HepG2 (cell line): ENCODE results near the gene LRRC15. TPM values are rescaled to one million over a fixed set of nuclear protein-coding genes. Genes with fewer than 3 reads are reported as not detected.

Experiments
- ATAC-seq: fragments of 200-7000 bp; cut with Tn5 transposase; 3 replicates; pipeline ENCODE4 v1.9.1; 2020; ENCODE audit warnings: mild to moderate bottlenecking, moderate library complexity
- BruUV-seq: library from RNA; stranded (reverse); fragments of 400-500 nt; replicated peaks from 2 replicates; lab custom pipeline; 2021; lab: Mats Ljungman, UMichigan
- CTCF ChIA-PET: fragments of 300-600 bp; formaldehyde crosslinking; extraction: SDS; loops from one replicate; lab custom pipeline; 2021; ENCODE audit warnings: low total read pairs, inconsistent platforms, low intra/inter-chr PET ratio; lab: Yijun Ruan, JAX
- POLR2A ChIA-PET: fragments of 350-600 bp; sonication (Branson Sonifier 250); formaldehyde crosslinking; loops from one replicate; lab custom pipeline; 2020; ENCODE audit warnings: antibody characterized with exemption, inconsistent platforms; lab: Yijun Ruan, JAX
- DNase-seq: peaks from one replicate; pipeline ENCODE4 v3.0.0-alpha.2; 2015; ENCODE audit warnings: low spot score
- FAIRE-seq: peaks from 3 replicates; lab custom pipeline; 2011; peaks lifted over from hg19 to GRCh38; lab: Jason Lieb, UNC
- H2AFZ ChIP-seq: one replicate; pipeline ENCODE4 v1.6.1; 2011; ENCODE audit warnings: low read length, inconsistent platforms
- H3K27ac ChIP-seq: fragments of 300-600 bp; 3 replicates; pipeline ENCODE4 v1.8.0; 2011; ENCODE audit warnings: mixed run types, mild to moderate bottlenecking, mixed read lengths, low read length, inconsistent platforms; ENCODE audit not compliant: insufficient read depth; ENCODE audit errors: extremely low read length
- H3K27me3 ChIP-seq, 2 experiments: fragments of 200-600 bp in 1 of 2; 2 replicates in 1 of 2; 3 replicates in 1 of 2; pipeline versions ENCODE4 v1.6.0 to v1.8.0; 2011; ENCODE audit warnings: low read length in 2 of 2, mild to moderate bottlenecking in 2 of 2, moderate library complexity in 2 of 2, inconsistent platforms in 1 of 2; ENCODE audit not compliant: insufficient read depth in 2 of 2, control insufficient read depth in 1 of 2
- H3K36me3 ChIP-seq, 2 experiments: fragments of 200-600 bp in 1 of 2; replicated peaks in 1 of 2; 2 replicates in 1 of 2; 3 replicates in 1 of 2; pipeline versions ENCODE4 v1.5.1 to v1.8.0; 2011; ENCODE audit warnings: low read length in 2 of 2, inconsistent platforms in 1 of 2; ENCODE audit not compliant: insufficient read depth in 2 of 2, control insufficient read depth in 1 of 2
- H3K4me1 ChIP-seq: 2 replicates; pipeline ENCODE4 v1.5.1; 2012; ENCODE audit warnings: low read length, inconsistent platforms; ENCODE audit not compliant: insufficient read depth
- H3K4me2 ChIP-seq: 2 replicates; pipeline ENCODE4 v1.6.0; 2011; ENCODE audit warnings: low read depth, low read length, inconsistent platforms
- H3K4me3 ChIP-seq, 3 experiments: fragments of 200-600 bp in 1 of 3; sonication (generic), shearing (Covaris generic) in 1 of 3; replicated peaks in 1 of 3; 2 replicates each; pipeline ENCODE4 v1.5.1; 2011 to 2016; ENCODE audit warnings: low read length in 3 of 3, inconsistent platforms in 2 of 3, low read depth in 2 of 3, mild to moderate bottlenecking in 2 of 3, control low read depth in 1 of 3, mixed read lengths in 1 of 3; ENCODE audit not compliant: insufficient read depth in 1 of 3
- H3K79me2 ChIP-seq: one replicate; pipeline ENCODE4 v1.6.1; 2011; ENCODE audit warnings: low read length, inconsistent platforms; ENCODE audit not compliant: insufficient read depth
- H3K9ac ChIP-seq: 2 replicates; pipeline ENCODE4 v1.6.0; 2011; ENCODE audit warnings: mild to moderate bottlenecking, low read depth, low read length, inconsistent platforms; ENCODE audit not compliant: insufficient read depth
- H3K9me3 ChIP-seq: 2 replicates; pipeline ENCODE4 v1.5.1; 2012; ENCODE audit warnings: mild to moderate bottlenecking, low read length
- H4K20me1 ChIP-seq: 2 replicates; pipeline ENCODE4 v1.6.0; 2011; ENCODE audit warnings: inconsistent platforms, mild to moderate bottlenecking, low read length, moderate library complexity; ENCODE audit not compliant: insufficient read depth
- AKAP8 ChIP-seq: sonication (generic); formaldehyde crosslinking; IDR thresholded peaks from 2 replicates; pipeline ENCODE4 v1.5.1; 2020; ENCODE audit warnings: mild to moderate bottlenecking, missing genetic modification reagents
- ARNTL ChIP-seq: sonication (generic); formaldehyde crosslinking; IDR thresholded peaks from 2 replicates; pipeline ENCODE4 v1.4.0; 2020; ENCODE audit warnings: mild to moderate bottlenecking, missing genetic modification reagents
- ATRX ChIP-seq: sonication (generic); formaldehyde crosslinking; IDR thresholded peaks from 2 replicates; pipeline ENCODE4 v1.4.0; 2020; ENCODE audit warnings: missing genetic modification reagents, borderline replicate concordance
- CCAR2 ChIP-seq: fragments of 200-400 bp; formaldehyde crosslinking; optimal IDR thresholded peaks from 2 replicates; pipeline ENCODE3; 2018; ENCODE audit warnings: low read depth, mild to moderate bottlenecking, low read length, moderate library complexity
- CENPT ChIP-seq: sonication (generic); formaldehyde crosslinking; IDR thresholded peaks from 2 replicates; pipeline ENCODE4 v1.8.0; 2022; ENCODE audit warnings: low read depth, mild to moderate bottlenecking, moderate library complexity, missing genetic modification reagents
- FOXK1 ChIP-seq: sonication (generic); formaldehyde crosslinking; IDR thresholded peaks from 2 replicates; pipeline ENCODE4 v1.4.0; 2020; ENCODE audit warnings: low read depth, missing genetic modification reagents, borderline replicate concordance
- GABPB1 ChIP-seq: IDR thresholded peaks from 2 replicates; pipeline ENCODE4 v1.6.1; 2016; ENCODE audit warnings: mild to moderate bottlenecking, missing genetic modification reagents, moderate library complexity, missing compliant biosample characterization
- HNRNPK ChIP-seq: fragments of 200-400 bp; formaldehyde crosslinking; IDR thresholded peaks from 2 replicates; pipeline ENCODE4 v1.6.1; 2018; ENCODE audit warnings: low read length, low read depth, moderate library complexity, mild to moderate bottlenecking; ENCODE audit not compliant: poor library complexity, severe bottlenecking
- ISL2 ChIP-seq: sonication (generic); formaldehyde crosslinking; IDR thresholded peaks from 2 replicates; pipeline ENCODE4 v1.5.0; 2020; ENCODE audit warnings: missing genetic modification reagents
- KLF11 ChIP-seq: IDR thresholded peaks from 2 replicates; pipeline ENCODE4 v1.6.1; 2016; ENCODE audit warnings: missing compliant biosample characterization
- SIN3B ChIP-seq: fragments of 150-350 bp; IDR thresholded peaks from 2 replicates; pipeline ENCODE4 v1.6.1; 2014; ENCODE audit warnings: low read length
- SNAI1 ChIP-seq: sonication (generic); formaldehyde crosslinking; IDR thresholded peaks from 2 replicates; pipeline ENCODE4 v1.5.0; 2020; ENCODE audit warnings: mild to moderate bottlenecking, missing genetic modification reagents, borderline replicate concordance
- TGIF2 ChIP-seq: IDR thresholded peaks from 2 replicates; pipeline ENCODE4 v1.6.1; 2016; ENCODE audit warnings: control low read depth, missing compliant biosample characterization
- ZBTB7A ChIP-seq: sonication (generic); formaldehyde crosslinking; IDR thresholded peaks from 2 replicates; pipeline ENCODE4 v1.8.0; 2022; ENCODE audit warnings: mild to moderate bottlenecking, missing genetic modification reagents
- ZNF543 ChIP-seq: sonication (generic); formaldehyde crosslinking; IDR thresholded peaks from 2 replicates; pipeline ENCODE4 v1.4.0; 2020; ENCODE audit warnings: mild to moderate bottlenecking, missing genetic modification reagents
- ZNF567 ChIP-seq: sonication (generic); formaldehyde crosslinking; IDR thresholded peaks from 2 replicates; pipeline ENCODE4 v1.8.1; 2023; ENCODE audit warnings: mild to moderate bottlenecking, missing genetic modification reagents, borderline replicate concordance
- ZNF816 ChIP-seq: sonication (generic); formaldehyde crosslinking; IDR thresholded peaks from 2 replicates; pipeline ENCODE4 v1.8.0; 2022; ENCODE audit warnings: missing genetic modification reagents, mild to moderate bottlenecking, borderline replicate concordance
- ZNF878 ChIP-seq: sonication (generic); formaldehyde crosslinking; IDR thresholded peaks from 2 replicates; pipeline ENCODE4 v1.8.1; 2023; ENCODE audit warnings: mild to moderate bottlenecking, missing genetic modification reagents, moderate library complexity
- ZZZ3 ChIP-seq: sonication (generic); formaldehyde crosslinking; IDR thresholded peaks from 2 replicates; pipeline ENCODE4 v1.4.0; 2020; ENCODE audit warnings: missing genetic modification reagents, mild to moderate bottlenecking, borderline replicate concordance
- WGBS: methylation state at CpG from one replicate; pipeline ENCODE4 v1.1.6; 2017; ENCODE audit warnings: low lambda C conversion rate; 5-methylcytosine and 5-hydroxymethylcytosine counted together
- in situ Hi-C: cut with HindIII; loops from 2 replicates; pipeline ENCODE4 v1.10.0; 2017; ENCODE audit warnings: low pct_unique_long_range_greater_than_20kb; ENCODE audit not compliant: extremely low pct_ligation_motif_present
- intact Hi-C: fragments of 100-400 bp; cut with micrococcal nuclease; formaldehyde crosslinking; loops from one replicate; pipeline ENCODE4 v1.10.0; 2022; ENCODE audit not compliant: unreplicated experiment
- polyA plus RNA-seq, 8 experiments: library from polyadenylated mRNA; depleted of rRNA in 3 of 8; stranded (reverse) in 7 of 8; unstranded in 1 of 8; fragments of >200 nt; fragmentation: Illumina TruSeq in 4 of 8; extraction: Trizol in 4 of 8; gene quantifications; 2 replicates each; pipeline versions ENCODE4 v1.2.1 to v1.2.3, GENCODE V29; 2011 to 2016; ENCODE audit warnings: low read depth in 4 of 8, missing spikeins in 1 of 8, mixed read lengths in 1 of 8; ENCODE audit not compliant: insufficient read depth in 1 of 8
- total RNA-seq, 5 experiments: library from RNA; depleted of rRNA; stranded (reverse); fragments of >200 nt; fragmentation: Illumina TruSeq; extraction: Trizol; gene quantifications; 2 replicates each; pipeline ENCODE4 v1.2.3, GENCODE V29; 2016; ENCODE audit warnings: low read depth in 1 of 5
- TF ChIP-seq, protein P1 (sequence below): sonication (generic); formaldehyde crosslinking; IDR thresholded peaks from 2 replicates; pipeline ENCODE4 v1.4.0; 2020; ENCODE audit warnings: missing genetic modification reagents, borderline replicate concordance

LRRC15 gene
- total and polyA plus RNA-seq, 2 of the 13 experiments (the other 11 are each of a cell fraction or from before 2014, with no cell fraction given): not detected

DNA sequence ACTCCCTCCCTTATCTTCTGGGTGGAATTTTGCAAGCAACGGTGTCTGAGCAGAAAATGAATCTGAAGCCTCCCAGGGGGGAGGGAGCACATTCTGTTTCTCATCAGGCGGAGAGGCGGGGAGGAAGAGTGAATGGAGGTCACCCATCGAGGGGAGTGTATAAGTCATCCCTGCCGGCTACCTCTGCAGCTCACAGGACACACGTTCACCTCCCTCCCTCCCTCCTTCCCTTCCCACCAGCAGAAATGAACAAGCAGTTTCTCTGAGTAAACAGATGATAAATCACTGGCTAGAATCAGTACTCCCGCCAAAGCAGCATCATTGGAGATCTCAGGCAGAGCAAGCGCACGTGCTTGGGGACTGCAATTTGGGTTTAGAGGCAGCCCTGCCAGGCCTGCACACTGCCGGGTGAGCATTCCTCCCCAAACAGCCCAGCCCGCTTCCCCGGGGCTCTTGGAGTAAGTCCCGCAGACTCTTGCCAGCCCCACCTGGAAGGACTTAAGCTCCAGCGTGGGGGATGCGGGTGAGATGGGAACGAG is 56.7 kb downstream of the LRRC15 start:
- CTCF ChIA-PET: no interaction called here
- TF ChIP-seq SIN3B (no peak), ZNF543 (no peak), ZNF567 (CRISPR knock-in tag) (no peak), ZBTB7A (no peak), CCAR2 (no peak), HNRNPK (no peak), ZZZ3 (CRISPR knock-in tag) (no peak), KLF11 (CRISPR knock-in tag) (no peak), TGIF2 (CRISPR knock-in tag) (no peak), CENPT (no peak), SNAI1 (CRISPR knock-in tag) (no peak), ZNF816 (no peak), GABPB1 (no peak), ATRX (CRISPR knock-in tag) (no peak), AKAP8 (CRISPR knock-in tag) (no peak), ZNF878 (CRISPR knock-in tag) (no peak), ISL2 (no peak), ARNTL (no peak), FOXK1 (no peak)
- TF ChIP-seq, protein P1, sequence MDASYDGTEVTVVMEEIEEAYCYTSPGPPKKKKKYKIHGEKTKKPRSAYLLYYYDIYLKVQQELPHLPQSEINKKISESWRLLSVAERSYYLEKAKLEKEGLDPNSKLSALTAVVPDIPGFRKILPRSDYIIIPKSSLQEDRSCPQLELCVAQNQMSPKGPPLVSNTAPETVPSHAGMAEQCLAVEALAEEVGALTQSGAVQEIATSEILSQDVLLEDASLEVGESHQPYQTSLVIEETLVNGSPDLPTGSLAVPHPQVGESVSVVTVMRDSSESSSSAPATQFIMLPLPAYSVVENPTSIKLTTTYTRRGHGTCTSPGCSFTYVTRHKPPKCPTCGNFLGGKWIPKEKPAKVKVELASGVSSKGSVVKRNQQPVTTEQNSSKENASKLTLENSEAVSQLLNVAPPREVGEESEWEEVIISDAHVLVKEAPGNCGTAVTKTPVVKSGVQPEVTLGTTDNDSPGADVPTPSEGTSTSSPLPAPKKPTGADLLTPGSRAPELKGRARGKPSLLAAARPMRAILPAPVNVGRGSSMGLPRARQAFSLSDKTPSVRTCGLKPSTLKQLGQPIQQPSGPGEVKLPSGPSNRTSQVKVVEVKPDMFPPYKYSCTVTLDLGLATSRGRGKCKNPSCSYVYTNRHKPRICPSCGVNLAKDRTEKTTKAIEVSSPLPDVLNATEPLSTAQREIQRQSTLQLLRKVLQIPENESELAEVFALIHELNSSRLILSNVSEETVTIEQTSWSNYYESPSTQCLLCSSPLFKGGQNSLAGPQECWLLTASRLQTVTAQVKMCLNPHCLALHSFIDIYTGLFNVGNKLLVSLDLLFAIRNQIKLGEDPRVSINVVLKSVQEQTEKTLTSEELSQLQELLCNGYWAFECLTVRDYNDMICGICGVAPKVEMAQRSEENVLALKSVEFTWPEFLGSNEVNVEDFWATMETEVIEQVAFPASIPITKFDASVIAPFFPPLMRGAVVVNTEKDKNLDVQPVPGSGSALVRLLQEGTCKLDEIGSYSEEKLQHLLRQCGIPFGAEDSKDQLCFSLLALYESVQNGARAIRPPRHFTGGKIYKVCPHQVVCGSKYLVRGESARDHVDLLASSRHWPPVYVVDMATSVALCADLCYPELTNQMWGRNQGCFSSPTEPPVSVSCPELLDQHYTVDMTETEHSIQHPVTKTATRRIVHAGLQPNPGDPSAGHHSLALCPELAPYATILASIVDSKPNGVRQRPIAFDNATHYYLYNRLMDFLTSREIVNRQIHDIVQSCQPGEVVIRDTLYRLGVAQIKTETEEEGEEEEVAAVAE (CRISPR knock-in tag): no peak
- TF ChIP-seq, all 625 proteins: peak for 0
- Histone ChIP-seq H3K4me3 (no peak overlapping the region), H3K4me1 (peaks cover 53% of the 10 kb centered on the region), H2AFZ (no peak overlapping the region), H3K27me3 (peaks cover 2 to 37% of the 10 kb centered on the region in 2 experiments; a peak in 4 of 5 replicates), H4K20me1 (no peaks in the 10 kb centered on the region), H3K36me3 (no peaks in the 10 kb centered on the region), H3K79me2 (no peaks in the 10 kb centered on the region), H3K4me2 (no peak overlapping the region), H3K9ac (no peak overlapping the region), H3K27ac (no peak overlapping the region), H3K9me3 (no peaks in the 10 kb centered on the region)
- intact Hi-C loops (loop anchor here (10.0 kb wide), 1 partner anchor 238 kb away; no protein-coding TSS in a partner anchor), in situ Hi-C loops (loop anchor here (10.0 to 25.0 kb wide), 2 partner anchors 148 to 651 kb away; no protein-coding TSS in a partner anchor)
- ATAC-seq: no peak
- no peak for FAIRE-seq
- 26% methylated on average over 12 of the region's 16 CpGs for WGBS
- peak; percentile 33 for DNase-seq
- no TSS peak for BruUV-seq
- POLR2A ChIA-PET: no interaction called here
